HG02973 (cell line): ENCODE results near the gene SLC6A18.

ENCODE experiments used
- ATAC-seq: cut with Tn5 transposase; IDR thresholded peaks from one replicate; pipeline ENCODE4 v1.9.1; 2021; ENCODE audit warnings: moderate library complexity; ENCODE audit not compliant: unreplicated experiment

The SLC6A18 gene

GRCh38 chr5:1203311-1203967, 21.7 kb upstream of the SLC6A18 start:
- ATAC-seq: no peak

GRCh38 chr5:1203968-1204692, 21.1 kb upstream of the SLC6A18 start:
- ATAC-seq: no peak

- no peak for ATAC-seq
These were observed 20.4 kb upstream of the SLC6A18 start for GRCh38 chr5:1204693-1205242.

- ATAC-seq: no peak
These were observed 19.7 kb upstream of the SLC6A18 start for GRCh38 chr5:1205255-1206180.

- ATAC-seq: no peak
These were observed 18.4 kb upstream of the SLC6A18 start for GRCh38 chr5:1206521-1207412.

- no peak for ATAC-seq
These were observed 17.6 kb upstream of the SLC6A18 start for GRCh38 chr5:1207555-1207954.

- ATAC-seq: no peak
These were observed 16.9 kb upstream of the SLC6A18 start for GRCh38 chr5:1208221-1208742.

- no peak for ATAC-seq
These were observed 16.3 kb upstream of the SLC6A18 start for GRCh38 chr5:1208743-1209488.

GRCh38 chr5:1209489-1209852, 15.7 kb upstream of the SLC6A18 start:
- no peak for ATAC-seq

- ATAC-seq: no peak
These were observed 15.0 kb upstream of the SLC6A18 start for GRCh38 chr5:1209896-1210776.

- no peak for ATAC-seq
These were observed 14.3 kb upstream of the SLC6A18 start for GRCh38 chr5:1210832-1211251.

- no peak for ATAC-seq
These were observed 13.5 kb upstream of the SLC6A18 start for GRCh38 chr5:1211701-1212100.

- ATAC-seq: no peak
These were observed 12.9 kb upstream of the SLC6A18 start for GRCh38 chr5:1212271-1212670.

- ATAC-seq: no peak
These were observed 12.3 kb upstream of the SLC6A18 start for GRCh38 chr5:1212881-1213280.

- no peak for ATAC-seq
These were observed 11.5 kb upstream of the SLC6A18 start for GRCh38 chr5:1213508-1214162.

- no peak for ATAC-seq
These were observed 10.8 kb upstream of the SLC6A18 start for GRCh38 chr5:1214163-1214935.

- ATAC-seq: no peak
These were observed 10.3 kb upstream of the SLC6A18 start for GRCh38 chr5:1214936-1215220.
